NCI-H2196 treated with DMSO at 0.1 percent for 48 hours (cell line): ENCODE data around the gene RIMOC1.

Experiments
- DNase-seq: peaks from one replicate; lab custom pipeline; 2025; ENCODE audit not compliant: unreplicated experiment; lab: John Stamatoyannopoulos, UW

Gene RIMOC1, protein sequence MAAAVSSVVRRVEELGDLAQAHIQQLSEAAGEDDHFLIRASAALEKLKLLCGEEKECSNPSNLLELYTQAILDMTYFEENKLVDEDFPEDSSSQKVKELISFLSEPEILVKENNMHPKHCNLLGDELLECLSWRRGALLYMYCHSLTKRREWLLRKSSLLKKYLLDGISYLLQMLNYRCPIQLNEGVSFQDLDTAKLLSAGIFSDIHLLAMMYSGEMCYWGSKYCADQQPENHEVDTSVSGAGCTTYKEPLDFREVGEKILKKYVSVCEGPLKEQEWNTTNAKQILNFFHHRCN

DNA sequence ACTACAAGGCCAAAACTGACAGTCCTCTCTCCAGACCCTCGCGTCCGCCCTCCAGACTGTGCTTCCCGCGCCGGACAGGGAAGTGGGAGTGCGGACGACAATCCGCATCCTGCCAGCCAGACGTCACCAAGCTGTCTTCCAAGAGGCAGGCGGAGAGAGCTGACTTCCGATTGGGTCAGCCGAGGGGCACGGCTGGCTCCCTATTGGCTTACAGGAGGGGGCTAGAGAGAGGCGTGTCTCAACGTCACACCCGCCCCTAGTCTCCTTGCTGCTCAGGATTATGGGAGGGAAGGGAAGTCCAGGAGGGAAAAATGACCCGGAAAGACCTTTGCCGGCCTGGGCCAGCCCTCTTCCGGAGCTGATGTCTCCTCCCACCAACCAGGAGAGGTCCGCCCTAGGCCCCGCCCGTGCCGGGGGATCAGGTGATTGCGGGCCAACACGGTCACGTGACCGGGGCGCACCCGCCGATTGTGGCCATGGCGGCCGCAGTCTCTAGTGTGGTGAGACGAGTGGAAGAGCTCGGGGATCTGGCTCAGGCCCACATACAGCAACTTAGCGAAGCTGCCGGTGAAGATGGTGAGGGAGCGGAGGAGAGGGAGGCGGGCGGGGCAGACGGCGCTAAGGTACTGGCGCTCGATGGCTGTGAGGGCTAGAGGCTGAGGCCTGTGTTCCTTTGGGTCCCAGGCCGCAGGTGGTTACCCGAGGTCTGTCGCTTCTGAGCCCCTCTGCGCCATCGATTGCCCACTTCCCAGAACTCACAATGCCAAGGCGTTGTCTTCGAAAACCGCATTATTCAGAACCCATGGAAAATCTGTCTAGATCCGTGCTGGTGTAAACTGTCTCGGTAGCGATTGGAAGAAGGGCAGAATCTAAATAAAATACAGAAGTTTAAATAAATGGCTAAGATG, at the start of gene RIMOC1:
Gene RIMOC1 (plus strand): TSS at position 453 of the 908 bp plus-strand sequence. CDS start 24 bp downstream, at position 477.
- DNase-seq, result peak; percentile 100

DNA sequence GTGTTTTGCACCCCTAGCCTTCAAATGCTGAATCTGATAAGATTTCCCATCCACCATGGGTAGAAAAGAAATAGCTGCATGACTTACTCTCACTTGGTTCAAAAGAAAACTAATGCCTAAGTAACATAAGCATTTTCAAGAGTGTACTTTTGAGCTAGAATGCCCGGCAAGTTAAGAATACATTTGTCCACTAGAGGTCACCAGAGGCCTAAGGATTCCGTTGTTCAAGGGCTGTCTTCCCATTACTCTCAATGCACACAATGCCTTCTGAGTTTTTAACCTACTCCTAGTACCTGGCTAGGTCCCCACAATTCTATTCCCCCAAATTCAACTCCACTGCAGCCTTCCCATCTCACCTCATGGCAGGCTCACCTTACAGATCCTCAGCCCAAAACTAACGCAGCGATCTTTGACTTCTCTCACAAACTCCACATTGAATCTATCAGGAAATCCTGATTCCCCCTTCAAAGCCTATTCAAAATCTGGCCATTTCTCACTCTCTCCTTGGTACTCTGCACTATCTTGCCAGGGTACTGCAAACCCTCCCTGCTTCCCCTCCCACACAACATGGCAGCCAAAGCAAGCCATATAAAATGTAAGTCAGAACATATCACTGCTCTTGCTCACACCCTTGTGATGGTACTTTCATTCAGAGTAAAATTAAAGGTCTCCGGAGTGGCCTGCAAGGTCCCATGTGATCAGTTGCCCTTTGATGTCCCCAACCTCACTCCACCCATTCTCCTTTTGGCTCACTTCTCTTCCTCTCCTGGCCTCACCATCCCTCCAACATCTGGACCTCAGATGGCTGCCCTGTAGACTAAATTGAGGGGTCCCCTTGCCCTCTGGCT, 47.3 kb upstream of the RIMOC1 start:
- peak; percentile 63 for DNase-seq

DNA sequence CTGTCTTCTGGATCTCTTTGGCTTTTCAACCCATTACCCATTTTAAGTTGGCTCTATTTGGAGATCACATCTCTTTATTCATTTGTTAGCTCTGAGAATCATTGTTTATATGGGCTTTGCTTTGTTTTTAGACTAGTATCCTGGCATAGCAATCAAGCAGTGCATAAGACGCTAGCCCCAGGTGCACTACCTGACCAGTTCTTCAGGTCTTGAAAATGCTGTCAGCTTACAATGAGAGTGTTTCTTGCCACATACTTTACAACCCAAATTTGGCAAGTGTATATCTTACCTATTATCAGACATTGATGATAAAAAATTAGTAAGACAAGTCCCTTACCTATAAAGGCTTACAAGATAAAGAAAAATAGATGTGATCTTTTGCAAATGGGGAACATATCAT, 46.2 kb upstream of the RIMOC1 start:
- DNase-seq, result no peak

DNA sequence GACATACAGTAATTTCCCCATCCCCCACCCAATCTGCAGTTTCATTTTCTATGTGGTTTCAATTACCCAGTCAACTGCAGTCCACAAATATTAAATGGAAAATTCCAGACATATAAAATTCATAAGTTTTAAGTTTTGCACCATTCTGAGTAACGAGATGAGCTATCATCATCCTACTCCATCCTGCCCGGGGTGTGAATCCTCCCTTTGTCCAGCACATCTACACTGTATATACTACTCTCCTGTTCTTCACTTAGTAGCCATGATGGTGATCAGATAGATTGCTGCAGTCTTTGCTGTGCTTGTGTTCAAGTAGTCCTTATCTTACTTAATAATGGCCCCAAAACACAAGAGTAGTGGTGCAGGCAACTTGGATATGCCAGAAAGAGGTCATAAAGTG, 45.3 kb upstream of the RIMOC1 start:
- DNase-seq, result no peak

DNA sequence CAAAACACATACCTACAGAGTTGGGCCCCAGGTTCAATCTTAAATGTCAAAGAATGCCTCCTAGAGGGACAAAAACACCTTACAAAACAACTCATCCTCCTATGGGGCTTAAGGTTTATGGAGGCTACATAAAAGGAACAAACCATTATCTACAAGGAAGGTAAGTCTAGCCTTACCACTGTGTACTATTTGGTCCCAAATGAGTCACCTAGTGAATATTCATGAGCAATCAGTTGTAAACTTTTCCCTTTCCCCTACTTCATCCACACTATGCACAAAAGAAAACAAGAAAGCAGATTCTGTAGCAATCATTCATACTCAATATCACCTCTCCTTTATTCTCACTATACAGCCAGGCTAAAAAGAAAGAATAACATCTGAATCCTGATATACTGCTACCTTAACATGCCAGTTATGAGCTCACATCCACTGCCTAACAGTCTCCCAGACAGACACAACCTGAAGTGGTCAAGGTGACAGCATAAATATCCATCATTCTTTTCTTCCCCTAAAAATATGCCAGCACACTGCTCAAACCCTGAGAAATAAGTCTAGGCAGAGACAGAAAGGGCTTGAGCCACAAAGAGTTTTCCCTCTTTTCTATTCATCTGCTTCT, 40.2 kb upstream of the RIMOC1 start:
- DNase-seq, result no peak

DNA sequence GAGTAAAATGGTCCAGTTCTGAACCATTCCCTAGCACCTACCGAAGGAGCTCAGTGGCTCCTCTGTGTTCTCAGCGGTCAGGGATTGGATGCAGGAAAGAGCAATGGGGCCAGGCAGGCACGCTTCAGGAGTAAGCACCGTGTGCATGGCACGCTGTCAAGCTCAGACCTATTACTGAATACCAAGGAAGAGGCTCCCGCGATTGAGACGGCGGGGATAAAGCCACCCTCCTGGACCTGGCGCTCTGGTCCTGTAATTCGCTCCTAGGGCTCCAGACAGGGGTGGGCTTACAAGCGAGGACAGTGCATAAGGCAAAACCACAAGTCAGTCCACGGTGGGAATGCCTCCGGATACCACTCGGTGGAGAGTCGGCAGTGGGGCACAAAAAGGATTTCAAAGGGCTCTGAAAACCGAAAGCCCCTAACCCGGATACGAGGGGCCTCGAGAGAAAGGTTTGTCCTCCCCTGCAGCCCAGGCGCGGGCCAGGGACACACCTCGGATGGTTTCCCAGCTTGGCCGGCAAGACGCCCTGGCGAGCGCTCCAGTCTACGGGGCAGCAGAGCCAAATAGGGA, 34.9 kb upstream of the RIMOC1 start:
- DNase-seq, result no peak

DNA sequence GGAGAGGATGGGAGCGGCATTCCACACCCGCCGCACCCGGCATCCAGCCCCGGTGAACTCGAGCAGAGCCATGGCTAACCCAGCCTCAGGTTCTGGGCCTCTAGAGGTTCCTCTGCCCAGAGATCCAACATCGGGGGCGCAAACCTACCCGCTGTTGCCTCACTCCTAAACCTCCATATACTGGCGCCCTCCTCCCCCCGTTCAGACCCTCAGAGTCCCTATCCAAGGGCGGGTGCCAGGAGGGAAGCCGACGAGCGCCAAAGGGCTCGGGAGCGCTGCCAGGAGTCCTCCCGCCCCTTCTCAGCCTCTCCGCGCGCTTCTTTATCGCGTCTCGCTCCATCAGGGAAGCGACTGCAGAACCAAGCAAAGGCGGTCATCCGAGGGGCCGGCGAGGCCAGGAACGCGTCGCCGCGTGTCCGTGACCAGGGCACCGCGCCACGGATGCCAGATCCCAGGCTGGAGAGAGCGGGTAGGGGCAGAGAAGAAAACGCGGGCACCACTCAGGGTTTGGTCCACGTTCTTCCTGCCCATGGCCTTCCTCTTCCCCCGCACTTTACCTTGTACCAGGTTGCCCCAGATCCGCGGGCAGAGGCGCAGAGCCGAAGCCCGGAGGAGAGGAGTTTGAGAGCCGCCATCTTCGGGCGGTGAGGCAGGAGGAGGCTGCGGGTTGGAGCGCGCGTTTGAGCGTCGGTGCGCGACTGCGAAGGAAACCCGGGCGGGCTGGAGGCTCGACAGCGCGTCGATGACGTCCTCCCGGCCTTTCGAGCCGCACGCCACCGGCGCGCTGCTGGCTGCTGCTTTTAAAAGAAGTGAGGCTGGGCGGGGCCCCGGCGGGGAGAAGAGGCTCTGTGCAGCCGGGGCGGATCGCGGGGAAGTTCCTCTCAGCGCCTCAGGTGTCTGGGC, 34.2 kb upstream of the RIMOC1 start, which contains the start of gene OXCT1:
Gene OXCT1 (minus strand): TSS at position 702 of the 903 bp plus-strand sequence. CDS start 67 bp downstream, at position 635.
- DNase-seq, result peak; percentile 82

DNA sequence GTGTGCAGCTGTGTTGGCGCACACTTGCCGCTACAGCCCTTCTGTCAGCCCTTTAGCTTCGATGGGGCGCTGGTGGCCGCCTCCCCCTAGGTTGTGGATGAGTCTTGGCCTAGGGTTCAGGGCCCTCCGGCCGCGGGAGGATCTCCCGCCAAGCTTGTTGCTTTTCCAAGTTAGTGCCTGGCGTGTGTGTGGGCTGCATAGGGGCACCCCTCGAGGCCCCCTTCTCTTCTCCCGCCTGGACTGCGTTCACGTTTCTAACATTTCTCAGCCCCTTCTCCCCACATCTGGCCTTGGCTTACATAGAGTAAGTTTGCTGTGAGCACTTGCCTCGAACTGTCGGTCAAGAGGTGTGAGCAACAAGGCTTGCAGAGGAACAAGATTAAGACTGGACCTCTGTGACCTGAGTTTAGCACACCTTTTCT, 33.5 kb upstream of the RIMOC1 start:
- DNase-seq, result no peak

DNA sequence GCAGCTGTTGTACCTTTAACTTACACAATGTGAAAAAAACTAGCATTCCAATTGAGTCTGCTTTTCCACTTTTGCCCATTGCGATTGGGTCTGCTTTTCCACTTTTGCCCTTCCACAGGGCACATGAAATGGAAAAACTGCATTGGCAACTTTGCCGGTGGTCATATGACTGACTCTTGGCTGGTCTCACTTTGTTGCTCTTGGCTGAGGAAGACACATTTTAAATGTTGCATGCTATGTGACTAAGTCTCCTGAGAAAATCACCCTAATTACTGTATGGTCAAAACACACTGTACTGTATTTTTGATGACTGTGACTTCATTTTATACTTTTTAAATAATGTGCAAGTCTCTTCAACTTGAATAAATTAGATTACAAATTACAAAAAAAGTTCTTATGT, 32.3 kb upstream of the RIMOC1 start:
- DNase-seq, result no peak

DNA sequence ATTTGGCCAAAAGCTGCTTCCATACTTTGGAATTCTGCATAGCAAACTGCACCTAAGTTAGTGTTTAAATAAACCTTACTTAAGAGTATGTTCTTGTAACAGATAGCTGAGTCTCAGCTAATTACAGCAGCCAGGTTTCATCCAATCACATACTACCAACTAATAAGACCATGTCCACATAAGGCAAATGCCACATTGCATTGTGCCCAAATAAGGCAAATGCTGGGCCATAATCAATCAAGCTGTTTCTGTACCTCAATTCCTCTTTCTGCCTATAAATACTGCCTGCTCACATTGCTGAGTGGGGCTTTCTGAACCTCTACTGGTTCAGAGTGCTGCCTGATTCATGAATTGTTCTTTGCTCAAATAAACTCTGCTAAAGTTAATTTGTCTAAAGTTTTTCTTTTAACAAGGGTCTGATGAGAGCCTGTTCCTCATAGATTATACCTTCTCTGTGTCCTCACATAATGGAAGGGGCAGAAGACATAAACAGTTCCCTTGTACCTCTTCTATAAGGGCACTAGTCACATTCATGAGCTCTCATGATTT, 29.6 kb upstream of the RIMOC1 start:
- no peak for DNase-seq

DNA sequence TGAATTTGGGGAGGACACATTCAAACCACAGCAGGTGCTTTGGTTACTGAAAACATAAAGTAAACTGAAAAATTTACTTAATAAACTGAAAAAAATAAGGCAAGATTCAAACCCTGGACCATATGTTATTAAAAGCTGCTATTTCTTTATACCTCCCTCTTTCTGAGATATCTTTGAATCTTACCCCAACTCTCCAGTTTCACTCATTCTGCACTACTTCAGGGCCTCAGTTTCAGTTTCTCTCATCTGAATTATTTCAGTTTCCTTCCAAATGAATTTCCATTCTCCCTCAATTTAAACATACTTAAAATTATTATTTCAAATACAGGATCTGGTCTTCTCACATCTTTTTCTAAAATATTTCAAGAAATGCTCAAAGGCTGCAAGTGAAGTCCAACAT, 29.0 kb upstream of the RIMOC1 start:
- no peak for DNase-seq

DNA sequence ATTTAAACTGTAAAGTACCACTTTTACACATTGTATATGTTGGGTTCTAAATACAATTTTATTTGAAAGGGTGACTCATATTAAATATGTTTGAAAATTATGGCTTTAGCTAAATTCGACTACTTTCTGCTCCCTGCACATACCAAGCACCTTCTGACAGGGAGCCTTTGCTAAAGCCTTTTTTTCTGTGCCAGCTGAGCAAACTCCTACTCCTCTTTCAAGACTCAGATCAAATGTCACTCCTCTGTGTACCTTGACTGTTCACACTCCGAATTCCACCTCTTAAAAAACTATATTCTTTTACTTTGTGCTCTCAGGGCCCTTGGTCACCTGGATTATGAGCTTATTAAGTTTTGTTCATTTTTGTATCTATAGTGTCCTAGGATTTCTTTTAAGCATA, 27.5 kb upstream of the RIMOC1 start:
- DNase-seq, result no peak

DNA sequence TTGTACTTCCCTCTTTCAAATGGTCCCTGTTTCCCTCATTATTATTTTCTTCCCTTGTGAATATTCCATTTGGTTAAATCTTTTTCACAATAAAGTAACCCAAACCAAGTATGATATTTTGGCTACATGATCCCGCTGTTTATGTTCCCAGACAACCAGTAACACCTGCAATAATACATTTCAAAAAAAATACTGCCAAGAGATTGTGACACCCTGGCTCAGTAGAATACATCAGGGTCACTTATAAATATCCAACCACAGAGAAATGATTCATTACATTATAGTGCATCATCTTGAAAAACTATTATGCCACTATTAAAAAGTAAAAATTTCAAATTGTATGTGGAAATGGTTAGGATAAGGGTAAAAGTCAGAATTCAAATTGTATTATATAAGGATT, 26.7 kb upstream of the RIMOC1 start:
- DNase-seq, result no peak

DNA sequence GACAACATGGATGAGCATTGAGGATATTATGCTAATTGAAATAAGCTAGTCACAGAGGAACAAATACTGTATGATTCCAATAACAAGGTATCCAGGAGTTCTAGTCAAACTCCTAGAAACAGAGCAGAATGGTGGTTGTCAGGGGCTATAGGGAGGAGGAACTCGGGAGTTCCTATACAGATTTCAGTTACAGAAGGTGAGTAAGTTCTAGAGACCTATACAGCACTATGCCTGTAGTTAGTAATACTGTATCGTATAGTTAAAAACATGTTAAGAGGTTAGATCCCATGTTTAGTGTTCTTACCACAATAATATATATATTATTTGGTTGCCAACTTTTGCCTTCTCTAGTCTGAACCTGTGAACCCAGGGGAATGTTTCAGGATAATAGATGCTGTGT, 26.0 kb upstream of the RIMOC1 start:
- no peak for DNase-seq

DNA sequence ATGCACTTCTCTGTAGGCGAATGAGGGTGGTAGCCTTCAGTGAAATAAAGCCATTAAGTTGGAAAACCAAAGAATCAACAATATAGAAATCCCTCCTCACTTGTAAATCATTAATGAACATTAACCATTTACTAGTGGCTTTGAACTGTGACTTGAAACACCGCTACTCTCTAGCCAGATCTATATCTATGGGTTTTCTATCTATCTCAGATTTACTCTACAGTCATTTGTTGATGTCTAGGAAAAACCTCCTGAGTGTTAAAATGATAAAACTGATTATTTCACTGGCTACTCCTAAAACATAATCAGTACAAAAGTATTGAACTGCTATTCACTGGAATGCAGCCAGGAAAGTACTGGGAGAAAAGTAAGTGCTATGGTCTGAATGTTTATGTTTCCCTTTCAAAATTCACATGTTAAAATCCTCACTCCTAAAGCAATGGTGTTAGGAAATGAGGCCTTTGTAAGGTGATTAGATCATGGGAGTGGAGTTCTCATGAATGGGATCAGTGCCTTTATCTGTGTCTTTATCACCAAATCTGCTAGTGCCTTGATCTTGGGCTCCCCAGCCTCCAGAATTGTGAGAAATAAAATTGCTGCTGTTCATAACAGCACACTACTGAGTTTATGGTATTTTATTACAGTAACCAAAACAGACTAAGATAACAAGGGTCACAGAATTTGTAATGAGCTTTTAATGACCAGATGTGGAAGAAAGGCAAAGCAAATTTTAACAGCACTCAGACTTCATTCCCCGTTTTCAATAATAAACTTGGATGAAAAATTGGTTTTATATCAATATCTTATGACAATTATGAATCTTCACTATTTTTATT, 25.3 kb upstream of the RIMOC1 start:
- no peak for DNase-seq

DNA sequence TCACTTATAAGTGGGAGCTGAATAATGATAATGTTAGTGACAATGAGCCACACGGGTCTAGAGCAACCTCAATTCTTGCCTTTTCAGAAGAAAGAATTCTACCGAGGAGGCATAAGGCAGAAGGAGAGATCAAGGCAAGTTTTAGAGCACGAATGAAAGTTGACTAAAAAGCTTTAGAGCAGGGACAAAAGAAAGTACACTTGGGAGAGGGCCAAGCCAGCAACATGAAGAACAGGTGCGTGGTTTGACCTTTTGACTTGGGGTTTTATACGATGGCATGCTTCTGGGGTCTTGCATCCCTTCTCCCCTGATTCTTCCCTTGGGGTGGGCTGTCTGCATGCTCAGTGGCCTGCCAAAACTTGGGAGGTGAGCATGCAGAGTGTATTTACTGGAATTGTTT, 21.4 kb upstream of the RIMOC1 start:
- no peak for DNase-seq

DNA sequence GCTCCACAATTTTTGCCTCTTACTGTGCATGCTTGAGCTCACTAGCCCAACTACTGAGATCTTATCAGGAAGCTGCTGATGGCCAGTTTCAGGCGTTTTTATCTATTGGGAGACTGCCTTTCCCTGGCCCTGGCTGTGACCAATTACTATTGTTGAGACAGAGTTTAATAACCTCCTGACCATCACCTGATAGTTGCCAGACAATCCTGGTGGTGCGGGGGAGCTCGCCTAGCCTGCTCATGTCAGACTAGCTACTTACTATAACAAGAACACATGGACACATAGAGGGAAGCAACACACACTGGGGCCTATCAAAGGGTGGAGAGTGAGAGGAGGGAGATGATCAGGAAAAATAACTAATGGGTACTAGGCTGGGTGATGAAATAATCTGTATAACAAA, 20.9 kb upstream of the RIMOC1 start:
- no peak for DNase-seq

DNA sequence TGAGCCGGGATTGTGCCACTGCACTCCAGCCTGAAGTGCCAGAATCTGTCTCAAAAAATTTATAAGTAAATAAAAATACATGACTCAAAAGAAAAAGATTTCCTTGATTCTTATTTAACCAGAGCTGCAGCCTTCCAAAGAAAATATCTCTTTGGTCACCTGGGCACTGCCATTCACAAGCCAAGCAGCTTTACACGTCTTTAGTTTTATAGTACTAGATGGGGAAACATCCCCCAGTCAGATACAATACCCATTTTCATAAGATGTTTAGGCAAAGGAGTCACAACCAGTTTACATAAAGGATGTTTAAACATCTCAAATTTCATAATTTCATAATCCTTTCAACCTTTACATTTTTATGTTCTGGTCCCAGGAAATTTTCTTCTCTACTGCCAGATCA, 20.2 kb upstream of the RIMOC1 start:
- DNase-seq, result no peak
